Effector CD8-positive, alpha-beta T cell (primary cell): ENCODE results near the gene GABRB1.
"Not testable (repeated sequence)": the region's sequence is repeated elsewhere in the genome, so short reads cannot be mapped to it uniquely, and the experiment has no call there.

Experiments used
- DNase-seq: peaks from one replicate; lab custom pipeline; 2025; lab: John Stamatoyannopoulos, UW

GABRB1 gene

DNA sequence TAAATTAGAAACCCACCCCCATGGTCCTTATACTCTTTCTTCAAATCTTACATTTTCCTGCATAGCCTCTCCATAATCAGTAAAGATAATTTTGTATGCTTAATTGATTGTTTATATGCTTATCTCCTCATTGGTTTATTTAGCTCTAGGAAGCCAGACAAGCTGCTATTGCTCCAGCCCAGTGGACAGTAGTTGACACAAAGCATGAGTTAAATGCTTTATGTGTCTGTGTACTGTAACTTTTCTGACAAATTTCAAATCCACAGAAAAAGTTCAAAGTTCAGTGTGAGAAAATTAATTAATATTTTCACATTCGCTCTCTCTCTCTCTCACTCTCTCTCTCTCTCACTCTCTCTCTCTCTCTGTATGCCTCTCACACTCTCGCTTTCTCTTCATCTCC lies 181.7 kb downstream of the GABRB1 start:
- no peak for DNase-seq

DNA sequence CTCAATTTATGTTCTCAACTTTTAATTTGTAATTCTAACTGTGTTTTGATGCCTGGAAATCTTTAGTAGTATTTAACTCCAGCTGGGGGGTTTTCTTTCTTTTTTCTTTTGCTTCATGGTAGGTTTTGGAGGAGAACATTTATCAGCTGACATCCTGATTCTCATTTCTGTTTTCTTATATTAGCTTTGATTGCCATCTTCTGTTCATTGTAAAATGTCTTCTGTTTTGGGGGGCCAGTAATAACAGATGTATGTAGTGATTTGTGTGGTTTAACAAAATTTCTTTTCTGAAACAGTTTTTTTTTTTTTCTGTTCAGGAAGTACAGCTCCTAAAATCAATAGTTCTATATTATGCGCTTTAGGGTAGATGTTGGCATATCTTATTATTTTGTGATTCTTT lies 182.2 kb downstream of the GABRB1 start:
- no peak for DNase-seq

DNA sequence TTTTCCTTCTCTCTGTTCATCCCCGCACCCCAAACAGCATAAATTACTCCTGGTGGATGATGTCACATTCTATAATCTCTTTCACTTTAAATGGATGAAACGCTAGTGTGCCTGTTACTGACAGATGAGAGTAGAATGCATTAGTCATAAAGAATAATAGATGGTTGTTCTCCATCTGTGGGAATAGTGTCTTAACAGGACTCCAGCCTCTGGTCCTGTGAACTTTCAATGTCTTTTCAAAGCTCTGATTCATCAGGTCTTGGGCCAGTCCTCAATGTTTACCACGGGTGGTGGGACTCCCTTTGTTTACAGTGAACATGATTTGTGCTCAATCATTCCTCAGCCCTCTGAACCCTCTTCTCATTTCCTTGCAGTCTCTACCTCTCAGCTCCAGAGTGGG lies 182.6 kb downstream of the GABRB1 start:
- DNase-seq = no peak

DNA sequence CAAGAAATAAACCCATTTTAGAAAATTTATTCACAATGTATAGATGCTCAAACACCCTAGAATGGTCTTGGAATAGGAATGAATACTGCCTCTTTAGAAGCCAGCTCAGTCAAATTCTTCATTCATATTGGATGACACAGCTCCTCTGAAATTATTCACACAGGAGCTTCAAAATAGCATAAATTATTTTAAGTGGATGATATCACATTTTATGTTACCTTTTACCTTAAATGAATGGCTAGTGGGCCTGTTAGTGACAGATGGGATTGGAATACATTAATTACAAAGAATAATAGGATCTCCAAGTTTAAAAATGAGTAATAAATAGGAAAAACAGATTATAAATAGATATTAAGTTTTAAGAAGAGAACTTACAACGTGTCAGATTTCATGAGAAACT lies 184.4 kb downstream of the GABRB1 start:
- no peak for DNase-seq

GRCh38 chr4:47217291-47217690 lies 185.9 kb downstream of the GABRB1 start:
- no peak for DNase-seq

DNA sequence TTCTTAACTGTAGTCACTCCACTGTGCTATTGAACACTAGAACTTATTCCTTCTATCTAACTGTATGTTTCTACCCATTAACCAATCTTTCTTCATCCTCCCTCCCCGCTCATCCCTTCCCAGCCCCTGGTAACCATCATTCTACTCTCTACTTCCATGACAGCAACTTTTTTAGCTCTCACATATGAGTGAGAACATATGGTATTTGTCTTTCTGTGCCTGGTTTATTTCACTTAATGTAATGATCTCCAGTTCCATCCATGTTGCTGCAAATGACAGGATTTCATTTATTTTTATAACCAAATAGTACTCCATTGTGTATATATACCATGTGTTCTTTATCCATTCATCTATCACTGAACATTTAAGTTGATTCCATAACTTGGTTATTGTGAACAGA lies 186.5 kb downstream of the GABRB1 start:
- DNase-seq = no peak

DNA sequence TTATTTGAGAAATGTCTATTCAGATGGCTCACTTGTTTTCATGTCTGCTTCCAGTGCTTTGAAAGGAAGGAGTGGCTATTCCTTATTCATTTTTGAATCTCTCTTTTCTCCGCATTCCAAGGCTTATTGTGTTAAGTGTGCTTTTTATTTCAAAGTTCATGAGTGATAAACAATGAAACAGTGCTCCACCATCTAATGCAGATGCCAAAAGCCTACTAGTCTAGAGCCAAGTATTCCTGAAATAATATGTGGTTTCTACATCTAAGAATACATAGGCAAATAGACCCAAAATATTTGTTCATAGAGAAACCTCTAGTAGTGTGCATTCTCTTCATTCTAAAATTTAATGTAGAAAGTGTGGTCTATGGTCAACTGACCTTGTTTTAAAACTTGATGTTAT lies 187.3 kb downstream of the GABRB1 start:
- DNase-seq = no peak

DNA sequence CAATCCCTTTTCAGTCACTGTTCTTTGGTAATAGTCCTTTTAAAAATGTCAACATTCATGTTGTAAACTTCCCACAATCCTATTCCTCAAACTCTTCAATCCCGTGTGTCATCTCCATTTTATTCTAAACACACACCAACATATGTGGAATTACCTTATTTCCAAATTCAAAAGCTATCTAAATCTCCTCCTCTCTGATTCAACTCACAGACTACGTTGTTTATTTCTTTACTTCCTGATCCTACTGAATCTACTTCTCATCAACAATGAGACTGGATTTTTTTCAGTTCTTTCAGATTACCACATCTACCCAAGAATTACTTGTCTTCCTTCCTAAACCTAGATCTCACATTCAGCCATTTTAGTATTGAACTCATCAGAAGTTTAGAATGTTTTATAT lies 188.2 kb downstream of the GABRB1 start:
- DNase-seq = no peak

GRCh38 chr4:47221721-47222120 lies 190.4 kb downstream of the GABRB1 start:
- no peak for DNase-seq

DNA sequence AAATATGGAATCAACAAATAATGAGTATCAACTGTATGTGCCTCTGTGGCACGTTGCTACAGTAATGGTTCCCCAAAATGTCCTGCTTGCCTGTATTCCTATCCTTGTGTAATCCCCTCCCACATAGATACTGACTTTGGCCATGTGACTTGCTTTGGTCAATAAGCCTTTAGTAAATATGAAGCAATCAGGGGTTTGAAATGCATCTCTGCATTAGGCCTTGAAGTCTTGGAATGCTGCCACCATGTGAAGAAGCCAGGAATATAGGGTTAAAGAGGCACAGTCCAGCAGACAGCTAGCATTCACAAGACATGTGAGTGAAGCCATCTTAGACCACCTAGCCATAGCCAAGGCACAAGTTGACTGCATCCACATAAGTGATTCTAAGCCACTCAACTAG lies 190.9 kb downstream of the GABRB1 start:
- no peak for DNase-seq

GRCh38 chr4:47224361-47224760 lies 193.0 kb downstream of the GABRB1 start:
- DNase-seq = no peak

DNA sequence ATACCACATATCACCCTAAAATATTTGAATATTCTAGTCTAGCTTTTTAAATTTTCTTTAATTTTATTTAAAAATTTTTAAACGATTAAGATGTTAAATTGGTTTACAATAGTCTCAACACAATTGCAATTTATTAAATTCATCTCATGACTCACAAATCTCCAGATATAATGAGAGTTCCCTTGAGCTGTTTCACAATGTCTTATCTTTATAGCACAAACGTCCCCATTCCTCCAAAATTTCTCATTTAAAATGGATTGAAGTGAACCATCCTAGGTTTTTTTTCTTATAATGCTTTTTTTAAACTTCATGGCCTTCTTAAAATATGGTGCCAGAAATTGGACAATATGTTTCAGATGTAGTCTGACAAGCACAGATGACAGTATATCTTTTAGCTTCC lies 204.4 kb downstream of the GABRB1 start:
- no peak for DNase-seq

- no peak for DNase-seq
Observed at GRCh38 chr4:47238667-47239066, 207.3 kb downstream of the GABRB1 start.

- DNase-seq = no peak
Observed at GRCh38 chr4:47239649-47240048, 208.3 kb downstream of the GABRB1 start.

- no peak for DNase-seq
Observed at GRCh38 chr4:47251348-47252135, 220.2 kb downstream of the GABRB1 start.

GRCh38 chr4:47263721-47264120 lies 232.4 kb downstream of the GABRB1 start:
- DNase-seq = no peak

DNA sequence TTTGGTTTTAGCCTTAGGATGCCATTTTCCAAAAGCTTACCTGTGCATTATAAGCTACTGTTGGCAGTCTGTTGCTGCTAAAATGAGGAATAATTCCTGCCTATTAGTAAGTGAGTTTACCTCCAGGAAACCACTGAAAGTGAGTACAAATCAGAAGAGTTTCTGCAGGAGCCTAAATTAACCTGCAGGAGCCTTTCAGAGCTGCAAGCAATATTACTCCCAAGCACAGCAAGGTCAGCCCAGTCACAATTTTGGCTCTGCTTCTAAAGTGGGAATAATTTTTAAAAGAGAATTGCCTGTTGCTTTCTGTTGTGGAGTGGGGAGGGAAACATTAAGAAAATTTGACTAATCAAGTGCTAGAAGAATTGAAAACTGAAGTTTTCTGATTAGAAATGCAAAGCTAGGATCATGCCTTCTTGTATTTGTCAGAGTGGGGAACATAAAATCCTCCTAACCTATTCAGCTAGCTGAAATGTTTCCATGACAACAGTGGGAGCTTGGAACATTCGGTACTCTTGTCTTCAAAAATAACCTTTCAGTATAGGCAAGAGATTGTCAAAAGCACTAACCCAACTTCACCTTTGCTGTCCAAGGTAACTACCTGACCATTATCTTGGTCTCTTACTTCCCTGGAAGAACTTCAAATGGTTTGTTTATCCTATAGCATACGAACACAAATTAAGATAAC lies 239.0 kb downstream of the GABRB1 start:
- no peak for DNase-seq

- DNase-seq = no peak
Observed at GRCh38 chr4:47271291-47271690, 239.9 kb downstream of the GABRB1 start.

- no peak for DNase-seq
Observed at GRCh38 chr4:47274901-47275300, 243.5 kb downstream of the GABRB1 start.

- DNase-seq = no peak
Observed at GRCh38 chr4:47275595-47275994, 244.2 kb downstream of the GABRB1 start.

- DNase-seq = no peak
Observed at GRCh38 chr4:47278631-47279030, 247.3 kb downstream of the GABRB1 start.

GRCh38 chr4:47287735-47288134 lies 256.4 kb downstream of the GABRB1 start:
- no peak for DNase-seq

DNA sequence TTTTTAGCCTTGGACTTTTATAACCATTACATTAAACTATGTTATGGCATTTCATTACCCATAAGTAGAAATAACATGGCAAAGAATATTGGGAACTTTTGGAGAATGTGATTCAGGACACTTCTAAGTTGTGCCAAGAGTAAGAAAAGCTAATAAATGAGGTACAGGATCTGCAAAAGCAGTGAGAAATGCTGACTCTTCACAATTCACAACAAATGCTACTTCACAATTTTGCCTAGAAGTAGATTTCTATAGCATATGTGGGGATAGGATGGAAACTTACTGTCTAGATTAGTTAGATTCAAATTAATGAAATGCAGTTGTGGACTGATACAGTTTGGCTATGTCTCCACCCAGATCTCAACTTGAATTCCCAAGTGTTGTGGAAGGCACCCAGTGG lies 258.4 kb downstream of the GABRB1 start:
- DNase-seq = no peak

DNA sequence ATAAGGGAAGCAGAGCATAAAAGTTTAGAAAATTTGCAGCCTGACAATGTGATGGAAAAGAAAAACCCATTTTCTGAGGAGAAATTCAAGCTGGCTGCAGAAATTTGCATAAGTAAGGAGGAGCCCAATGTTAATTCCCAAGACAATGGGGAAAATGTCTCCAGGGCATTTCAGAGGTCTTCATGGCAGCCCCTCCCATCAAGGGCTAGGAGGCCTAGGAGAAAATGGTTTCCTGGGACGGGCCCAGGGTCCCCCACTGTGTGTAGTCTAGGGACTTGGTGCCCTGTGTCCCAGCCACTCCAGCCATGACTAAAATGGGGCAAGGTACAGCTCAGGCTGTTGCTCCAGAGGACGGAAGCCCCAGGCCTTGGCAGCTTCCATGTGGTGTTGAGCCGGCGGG lies 259.5 kb downstream of the GABRB1 start:
- DNase-seq = not testable (repeated sequence)
